Aorta (tissue), 5 donors: ENCODE results near the gene GNB3. TPM values are rescaled to one million over a fixed set of nuclear protein-coding genes. Genes with fewer than 3 reads are reported as not detected.
"Not testable (repeated sequence)": the region's sequence is repeated elsewhere in the genome, so short reads cannot be mapped to it uniquely, and the experiment has no call there.

Experiments
- ATAC-seq: fragments of 200-7000 bp; cut with Tn5 transposase; one replicate; pipeline ENCODE4 v1.9.1; 2022; ENCODE audit warnings: moderate library complexity; ENCODE audit not compliant: low FRiP score
- DNase-seq, 2 donors: peaks; one replicate each; pipeline ENCODE4 v3.0.0-alpha.2; 2020
- H3K27ac ChIP-seq, 2 donors: one replicate each; pipeline ENCODE4 v1.5.1; 2013; ENCODE audit warnings: low read length in 2 of 2, mild to moderate bottlenecking in 2 of 2, moderate library complexity in 2 of 2, control low read depth in 1 of 2, inconsistent platforms in 1 of 2, low read depth in 1 of 2
- H3K27me3 ChIP-seq, 2 donors: one replicate each; pipeline ENCODE4 v1.6.1; 2013; ENCODE audit warnings: control low read depth in 1 of 2, low read length in 1 of 2, mild to moderate bottlenecking in 1 of 2, moderate library complexity in 1 of 2; ENCODE audit not compliant: insufficient read depth in 2 of 2, control insufficient read depth in 1 of 2
- H3K36me3 ChIP-seq, 2 donors: one replicate each; pipeline ENCODE4 v1.6.1; 2013; ENCODE audit warnings: control low read depth in 1 of 2, low read length in 1 of 2, mild to moderate bottlenecking in 1 of 2; ENCODE audit not compliant: insufficient read depth in 2 of 2, control insufficient read depth in 1 of 2
- H3K4me1 ChIP-seq, 2 donors: one replicate each; pipeline ENCODE4 v1.6.1; 2013; ENCODE audit warnings: low read length in 2 of 2, control low read depth in 1 of 2, mild to moderate bottlenecking in 1 of 2, moderate library complexity in 1 of 2; ENCODE audit not compliant: insufficient read depth in 2 of 2, control insufficient read depth in 1 of 2
- H3K4me3 ChIP-seq, 2 donors: one replicate each; pipeline ENCODE4 v1.5.1; 2013; ENCODE audit warnings: low read length in 2 of 2, control low read depth in 1 of 2, mild to moderate bottlenecking in 1 of 2
- H3K9me3 ChIP-seq: one replicate; pipeline ENCODE4 v1.6.1; 2013; ENCODE audit warnings: mild to moderate bottlenecking, low read length; ENCODE audit not compliant: control insufficient read depth
- WGBS, 2 donors: extraction: QIAGEN DNeasy Blood & Tissue Kit; methylation state at CpG; one replicate each; pipeline ENCODE4 v1.1.7; 2013; 5-methylcytosine and 5-hydroxymethylcytosine counted together
- intact Hi-C, 2 donors: fragments of 100-400 bp; cut with DNase I; formaldehyde crosslinking; loops; one replicate each; pipeline versions ENCODE4 v1.14.2 to v1.15.0; 2022
- polyA plus RNA-seq, 2 donors: library from polyadenylated mRNA; stranded (reverse); fragments of 200-250 nt; gene quantifications; one replicate each; pipeline ENCODE4 v1.2.3, GENCODE V29; 2013
- total RNA-seq, 2 donors: library from RNA; stranded (reverse); fragmentation: NEBNext Ultra II Directional; extraction: Animal tissue kit (Norgen Biotek cat#: 25700); gene quantifications; one replicate each; pipeline ENCODE4 v1.2.1, GENCODE V29; 2021
- donor health status: healthy with polysubstance abuse.
- donor health status: Bipolar disorder and iron deficiency.
- donor health status: DM: no; HTN: no; CAD: no.
- donor health status: DM: no; HTN: no; CAD: no.
- donor health status: DM: yes; HTN: yes; CAD: no.

GNB3 gene
- total and polyA plus RNA-seq, 4 donors, result 6.0 to 32.9 (median 10.9) TPM

DNA sequence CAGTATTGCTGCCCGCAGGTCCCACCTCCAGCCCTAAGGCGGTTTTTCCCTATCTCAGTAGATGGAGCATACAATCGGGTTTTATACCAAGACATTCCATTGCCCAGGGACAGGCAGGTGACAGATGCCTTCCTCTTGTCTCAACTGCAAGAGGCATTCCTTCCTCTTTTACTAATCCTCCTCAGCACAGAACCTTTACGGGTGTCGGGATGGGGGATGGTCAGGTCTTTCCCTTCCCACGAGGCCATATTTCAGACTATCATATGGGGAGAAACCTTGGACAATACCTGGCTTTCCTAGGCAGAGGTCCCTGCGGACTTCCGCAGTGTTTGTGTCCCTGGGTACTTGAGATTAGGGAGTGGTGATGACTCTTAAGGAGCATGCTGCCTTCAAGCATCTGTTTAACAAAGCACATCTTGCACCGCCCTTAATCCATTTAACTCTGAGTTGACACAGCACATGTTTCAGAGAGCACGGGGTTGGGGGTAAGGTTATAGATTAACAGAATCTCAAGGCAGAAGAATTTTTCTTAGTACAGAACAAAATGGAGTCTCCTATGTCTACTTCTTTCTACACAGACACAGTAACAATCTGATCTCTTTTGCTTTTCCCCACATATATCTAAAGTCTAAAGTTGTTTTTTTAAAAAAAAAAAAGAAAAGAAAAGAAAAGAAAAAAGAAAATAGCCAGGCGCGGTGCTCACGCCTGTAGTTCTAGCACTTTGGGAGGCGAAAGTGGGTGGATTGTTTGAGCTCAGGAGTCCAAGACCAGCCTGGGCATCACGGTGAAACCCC, 45.7 kb downstream of the GNB3 start:
- ATAC-seq, result not testable (repeated sequence)

DNA sequence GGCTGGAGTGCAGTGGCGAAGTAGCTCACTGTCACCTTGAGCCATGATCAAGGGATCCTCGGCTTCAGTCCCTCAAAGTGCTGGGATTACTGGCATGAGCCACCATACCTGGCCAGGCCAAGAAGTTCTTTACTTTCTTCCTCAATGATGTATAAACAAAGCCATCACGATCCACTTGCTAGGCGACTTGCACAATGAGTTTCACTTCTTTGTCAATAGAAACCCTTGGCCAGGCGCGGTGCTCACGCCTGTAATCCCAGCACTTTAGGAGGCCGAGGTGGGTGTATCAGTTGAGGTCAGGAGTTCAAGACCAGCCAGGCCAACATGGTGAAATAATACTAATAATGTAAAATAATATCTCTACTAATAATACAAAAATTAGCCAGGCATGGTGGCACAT, 46.7 kb downstream of the GNB3 start:
- H3K4me3 ChIP-seq, result no peak overlapping the region
- 89% methylated on average over 8 of the region's 8 CpGs for WGBS, 2 donors
- DNase-seq, result peak in 1 of 2 donors; percentile 49
- no peaks in the 10 kb centered on the region for H3K27me3 ChIP-seq
- no peaks in the 10 kb centered on the region for H3K9me3 ChIP-seq
- no peaks in the 10 kb centered on the region for H3K4me1 ChIP-seq
- peaks cover 0 to 3% of the 10 kb centered on the region in 2 donors for H3K36me3 ChIP-seq
- intact Hi-C loops, result no loop called here
- ATAC-seq, result no peak
- no peak overlapping the region for H3K27ac ChIP-seq

More for the DNA sequence above, 45.7 kb downstream of the GNB3 start:
- H3K36me3 ChIP-seq, H3K27ac ChIP-seq, H3K4me1 ChIP-seq, H3K9me3 ChIP-seq, intact Hi-C loops, H3K27me3 ChIP-seq, H3K4me3 ChIP-seq: not testable (repeated sequence)
- peak in 1 of 2 donors; percentile 23 for DNase-seq
- 76 to 77% methylated on average over 11 to 12 of the region's 15 CpGs for WGBS, 2 donors

DNA sequence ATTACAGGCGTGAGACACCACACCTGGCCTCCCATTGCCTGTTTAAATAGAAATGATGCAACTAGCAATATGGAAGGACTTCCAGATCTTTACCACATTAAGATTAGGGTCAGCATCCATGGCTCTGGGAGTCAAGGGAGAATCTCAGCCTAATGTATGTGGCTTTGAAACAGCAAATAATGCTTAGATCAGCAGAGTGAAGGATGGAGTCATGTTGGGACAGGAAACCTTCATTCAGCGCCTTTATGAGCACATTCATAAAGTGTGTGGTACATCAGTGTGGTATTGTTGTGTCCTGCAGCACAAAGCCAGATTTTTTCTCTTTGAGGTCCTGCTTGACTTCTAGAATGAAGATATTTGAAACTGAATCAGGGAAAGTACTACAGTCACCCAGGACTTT, 47.6 kb downstream of the GNB3 start:
- Histone ChIP-seq H3K4me3 (no peak overlapping the region), H3K27me3 (no peaks in the 10 kb centered on the region), H3K9me3 (no peaks in the 10 kb centered on the region), H3K36me3 (peaks cover 0 to 3% of the 10 kb centered on the region in 2 donors), H3K4me1 (no peaks in the 10 kb centered on the region), H3K27ac (no peak overlapping the region)
- no peak for ATAC-seq
- 91 to 93% methylated on average over 2 of the region's 2 CpGs for WGBS, 2 donors
- no peak for DNase-seq
- intact Hi-C loops, result no loop called here

DNA sequence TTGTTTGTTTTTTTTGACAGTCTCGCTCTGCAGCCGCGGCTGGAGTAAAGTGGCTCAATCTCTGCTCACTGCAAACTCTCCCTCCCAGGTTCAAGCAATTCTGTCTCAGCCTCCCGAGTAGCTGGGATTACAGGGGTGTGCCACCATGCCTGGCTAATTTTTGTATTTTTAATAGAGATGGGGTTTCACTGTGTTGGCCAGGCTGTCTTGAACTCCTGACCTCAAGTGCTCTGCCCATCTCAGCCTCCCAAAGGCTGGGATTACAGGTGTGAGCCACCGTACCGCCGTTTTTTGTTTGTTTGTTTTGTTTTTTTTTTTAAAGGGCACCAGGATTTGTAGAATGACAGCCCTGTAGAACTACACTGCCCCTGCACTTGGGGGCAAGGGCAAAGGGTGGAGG, 48.1 kb downstream of the GNB3 start:
- not testable (repeated sequence) for ATAC-seq
- WGBS, 2 donors, result 74 to 78% methylated on average over 7 of the region's 7 CpGs

DNA sequence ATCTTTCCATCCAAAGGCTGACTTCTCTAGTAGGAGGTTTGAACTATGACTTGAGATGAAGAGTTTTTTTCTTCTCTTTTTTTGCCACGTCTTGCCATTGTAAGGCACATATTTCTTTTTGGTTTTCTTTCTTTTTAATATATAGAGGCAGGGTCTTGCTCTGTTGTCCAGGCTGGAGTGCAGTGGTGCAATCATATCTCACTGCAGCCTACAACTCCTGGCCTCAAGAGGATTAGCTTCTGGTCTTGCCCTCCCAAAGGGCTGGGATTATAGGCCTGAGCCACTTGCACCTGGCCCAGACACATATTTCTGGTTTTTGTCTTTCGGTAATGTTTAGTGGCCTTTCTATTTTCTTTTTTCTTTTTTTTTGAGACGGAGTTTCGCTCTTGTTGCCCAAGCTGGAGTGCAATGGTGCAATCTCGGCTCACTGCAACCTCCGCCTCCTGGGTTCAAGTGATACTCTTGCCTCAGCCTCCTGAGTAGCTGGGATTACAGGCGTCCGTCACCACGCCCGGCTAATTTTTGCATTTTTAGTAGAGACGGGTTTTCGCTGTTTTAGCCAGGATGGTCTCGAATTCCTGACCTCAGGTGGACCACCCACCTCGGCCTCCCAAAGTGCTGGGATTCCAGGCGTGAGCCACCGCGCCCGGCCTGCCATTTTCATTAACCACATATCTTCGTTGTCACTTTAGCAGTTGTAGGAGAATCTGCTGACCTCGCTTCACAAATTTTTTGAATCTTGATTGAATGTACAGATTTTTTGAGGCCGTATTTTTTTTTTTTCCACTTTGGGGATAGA, 49.2 kb downstream of the GNB3 start:
- WGBS, 2 donors, result 94 to 96% methylated on average over 21 of the region's 21 CpGs
- intact Hi-C loops, result loop anchor here in 1 of 2 donors (2.0 kb wide), 1 partner anchor 37 kb away; the partner anchor contains the start of gene USP5

More for the DNA sequence above, 48.1 kb downstream of the GNB3 start:
- H3K4me3 ChIP-seq, H3K4me1 ChIP-seq, H3K9me3 ChIP-seq, H3K27ac ChIP-seq, H3K36me3 ChIP-seq, H3K27me3 ChIP-seq, intact Hi-C loops: not testable (repeated sequence)
- peak in 1 of 2 donors; percentile 1 for DNase-seq

DNA sequence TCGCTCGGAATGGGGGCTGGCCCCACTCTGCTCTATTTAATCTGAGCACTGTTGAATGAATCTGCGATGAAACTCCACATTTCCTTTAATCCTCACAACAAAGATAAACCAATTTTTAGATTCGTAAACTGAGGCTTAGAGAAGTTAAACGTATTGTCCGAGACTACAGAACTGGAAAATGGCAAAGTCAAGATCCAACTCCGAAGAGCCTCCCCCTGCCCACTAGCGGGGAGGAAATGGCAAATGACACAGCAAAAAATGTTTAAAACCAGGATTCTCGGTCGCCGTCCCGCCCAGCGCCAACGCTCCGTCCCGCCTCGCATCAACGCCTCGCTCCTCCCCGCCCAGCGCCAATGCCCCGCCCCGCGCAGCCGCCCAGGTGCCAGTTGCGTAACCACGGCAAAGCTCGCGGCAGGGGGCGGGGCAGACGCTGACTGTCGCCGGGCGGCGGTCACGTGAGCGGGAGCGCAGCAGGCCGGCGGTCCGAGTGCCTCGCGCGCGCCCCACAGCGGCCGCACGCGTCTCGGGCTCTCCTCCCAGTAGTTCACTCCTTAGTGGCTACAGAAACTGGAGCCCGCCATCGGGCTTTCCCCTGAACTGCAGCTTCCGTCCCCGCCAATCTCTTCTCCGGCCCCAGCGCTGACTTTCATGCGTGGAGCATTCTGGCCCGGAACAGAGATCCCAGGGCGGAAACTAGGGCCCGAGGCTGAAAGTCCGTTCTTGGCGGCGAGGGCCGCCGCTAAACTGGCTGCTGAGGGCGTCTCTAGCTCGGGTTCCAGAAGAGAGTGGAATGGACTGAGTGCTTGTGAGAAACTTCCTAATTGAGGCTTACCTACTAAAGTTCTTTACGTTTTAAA, 50.3 kb downstream of the GNB3 start:
- ATAC-seq (peak; percentile 99), DNase-seq (peak; percentile 98 to 100)
- Histone ChIP-seq H3K27me3 (no peaks in the 10 kb centered on the region), H3K4me3 (peak overlapping the region; percentile 29 to 44), H3K27ac (peak overlapping the region; percentile 46 to 78), H3K4me1 (no peaks in the 10 kb centered on the region), H3K36me3 (no peaks in the 10 kb centered on the region), H3K9me3 (no peaks in the 10 kb centered on the region)
- intact Hi-C loops, result loop anchor here in 1 of 2 donors (2.0 kb wide), 1 partner anchor 38 kb away; the partner anchor contains the start of gene USP5
- WGBS, 2 donors, result 1% methylated on average over 57 to 68 of the region's 68 CpGs

More for the DNA sequence above, 49.2 kb downstream of the GNB3 start:
- H3K4me1 ChIP-seq, H3K36me3 ChIP-seq, H3K4me3 ChIP-seq, H3K9me3 ChIP-seq, H3K27me3 ChIP-seq, ATAC-seq, H3K27ac ChIP-seq: not testable (repeated sequence)
- peak in 1 of 2 donors; percentile 59 for DNase-seq

DNA sequence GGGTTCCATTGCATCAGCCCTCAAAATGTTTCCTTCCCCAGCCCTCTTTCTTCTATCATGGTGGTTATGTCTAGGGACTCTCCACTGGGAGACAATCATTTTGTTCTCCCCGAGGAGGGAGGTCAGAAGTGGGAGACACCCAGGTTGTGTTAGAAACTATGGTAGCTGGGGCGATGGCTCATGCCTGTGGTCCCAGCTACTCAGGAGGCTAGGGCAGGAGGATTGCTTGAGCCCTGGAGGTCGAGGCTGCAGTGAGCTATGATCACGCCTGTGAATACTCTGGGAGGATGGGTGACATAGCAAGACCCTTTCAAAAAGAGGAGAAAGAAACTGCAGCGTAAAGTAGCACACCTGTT, 50.9 kb downstream of the GNB3 start:
- H3K4me3 ChIP-seq, result peak overlapping the region; percentile 10 to 44
- no peaks in the 10 kb centered on the region for H3K9me3 ChIP-seq
- DNase-seq (peak in 1 of 2 donors; percentile 41), ATAC-seq (peak; percentile 1)
- no peaks in the 10 kb centered on the region for H3K36me3 ChIP-seq
- WGBS, 2 donors, result 82 to 83% methylated on average over 5 of the region's 5 CpGs
- intact Hi-C loops, result loop anchor here in 1 of 2 donors (2.0 kb wide), 1 partner anchor 39 kb away; the partner anchor contains the start of gene USP5
- no peaks in the 10 kb centered on the region for H3K27me3 ChIP-seq
- H3K4me1 ChIP-seq, result no peaks in the 10 kb centered on the region
- H3K27ac ChIP-seq, result peak overlapping the region; percentile 46 to 78

DNA sequence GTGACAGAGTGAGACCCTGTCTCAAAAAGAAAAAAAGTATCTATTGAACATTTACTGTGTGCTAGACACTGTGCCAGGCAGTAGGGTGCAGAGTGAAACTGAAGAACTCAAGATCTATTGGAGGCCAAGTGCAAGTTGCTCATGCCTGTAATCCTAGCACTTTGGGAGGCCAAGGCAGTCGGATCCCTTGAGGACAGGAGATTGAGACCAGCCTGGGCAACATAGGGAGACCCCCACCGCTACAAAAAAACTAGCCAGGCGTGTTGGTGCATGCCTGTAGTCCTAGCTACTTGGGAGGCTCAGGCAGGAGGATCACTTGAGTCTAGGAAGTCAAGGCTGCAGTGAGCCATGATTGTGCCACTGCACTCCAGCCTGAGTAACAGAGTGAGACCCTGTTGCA, 52.0 kb downstream of the GNB3 start:
- H3K36me3 ChIP-seq, H3K27me3 ChIP-seq, H3K4me1 ChIP-seq, H3K9me3 ChIP-seq, intact Hi-C loops, ATAC-seq, H3K27ac ChIP-seq, H3K4me3 ChIP-seq: not testable (repeated sequence)
- 90 to 95% methylated on average over 3 of the region's 3 CpGs for WGBS, 2 donors
- DNase-seq, result peak in 1 of 2 donors; percentile 23
